Tibial nerve (tissue), 4 donors: ENCODE results near the gene CLEC17A. TPM values are rescaled to one million over a fixed set of nuclear protein-coding genes. Genes with fewer than 3 reads are reported as not detected.

Experiments
- DNase-seq, 2 donors: peaks; one replicate each; pipeline ENCODE4 v3.0.0-alpha.2; 2019; ENCODE audit warnings: low spot score in 2 of 2
- H3K27ac ChIP-seq, 4 donors: fragments of 200-600 bp; sonication (generic) in 3 of 4; one replicate each; pipeline ENCODE4 v1.5.1; 2017 to 2019; ENCODE audit warnings: mild to moderate bottlenecking in 1 of 4
- H3K27me3 ChIP-seq, 2 donors: fragments of 200-600 bp; sonication (generic) in 1 of 2; one replicate each; pipeline versions ENCODE4 v1.5.1 to v1.6.0; 2017 to 2019
- H3K36me3 ChIP-seq, 3 donors: fragments of 200-600 bp; sonication (generic); one replicate each; pipeline ENCODE4 v1.5.1; 2018 to 2019
- H3K4me1 ChIP-seq, 4 donors: fragments of 200-600 bp; sonication (generic) in 3 of 4; one replicate each; pipeline ENCODE4 v1.5.1; 2017 to 2019
- H3K4me3 ChIP-seq, 4 donors: fragments of 200-600 bp; sonication (generic) in 3 of 4; one replicate each; pipeline ENCODE4 v1.5.1; 2017 to 2019; ENCODE audit warnings: mild to moderate bottlenecking in 1 of 4, moderate library complexity in 1 of 4
- H3K9me3 ChIP-seq, 4 donors: fragments of 200-600 bp; sonication (generic) in 3 of 4; one replicate each; pipeline ENCODE4 v1.5.1; 2017 to 2019
- CTCF ChIP-seq, 5 experiments: fragments of 200-600 bp in 3 of 5; fragments of 450-650 bp in 2 of 5; sonication (generic) in 3 of 5; IDR thresholded peaks; one replicate each; pipeline ENCODE4 v1.5.1; 2016 to 2019; ENCODE audit warnings: antibody characterized with exemption in 5 of 5, mild to moderate bottlenecking in 3 of 5, moderate library complexity in 2 of 5
- EP300 ChIP-seq, 2 donors: sonication (generic); formaldehyde crosslinking; IDR thresholded peaks; one replicate each; pipeline ENCODE4 v1.6.1; 2017; ENCODE audit warnings: antibody characterized with exemption in 2 of 2, mild to moderate bottlenecking in 1 of 2
- POLR2A ChIP-seq, 2 donors: fragments of 450-650 bp; IDR thresholded peaks; one replicate each; pipeline ENCODE4 v1.6.1; 2017; ENCODE audit warnings: antibody characterized with exemption in 2 of 2, mild to moderate bottlenecking in 2 of 2, moderate library complexity in 2 of 2
- WGBS, 2 donors: methylation state at CpG; one replicate each; pipeline ENCODE4 v1.1.5; 2018; 5-methylcytosine and 5-hydroxymethylcytosine counted together
- total RNA-seq, 4 donors: library from RNA; depleted of rRNA; stranded (reverse); fragments of >200 nt; gene quantifications; one replicate each; pipeline ENCODE4 v1.1.0, GENCODE V29; 2016

The CLEC17A gene
- total RNA-seq, 4 donors from 2014 or later: 0.60 TPM; not detected in 3

- Histone ChIP-seq H3K27ac (no peak overlapping the region), H3K27me3 (no peaks in the 10 kb centered on the region), H3K4me1 (no peaks in the 10 kb centered on the region), H3K9me3 (peaks cover 0 to 18% (median 0%) of the 10 kb centered on the region in 4 donors), H3K36me3 (no peaks in the 10 kb centered on the region), H3K4me3 (no peak overlapping the region)
- no peak for DNase-seq
- WGBS, 2 donors: 9 to 26% methylated on average over 1 of the region's 1 CpG
- TF ChIP-seq CTCF (IDR thresholded peaks at IDR 0.05) (no peak), POLR2A (IDR thresholded peaks at IDR 0.05) (no peak), EP300 (IDR thresholded peaks at IDR 0.05) (no peak)
These were observed 49.4 kb downstream of the CLEC17A start for GRCh38 chr19:14632286-14632685.

GRCh38 chr19:14639536-14640277, 56.8 kb downstream of the CLEC17A start:
- TF ChIP-seq EP300 (IDR thresholded peaks at IDR 0.05): no peak
- TF ChIP-seq CTCF (IDR thresholded peaks at IDR 0.05): no peak
- TF ChIP-seq POLR2A (IDR thresholded peaks at IDR 0.05): no peak
- WGBS, 2 donors: 38 to 41% methylated on average over 4 of the region's 4 CpGs

GRCh38 chr19:14648506-14648905, 65.6 kb downstream of the CLEC17A start:
- no peaks in the 10 kb centered on the region for H3K9me3 ChIP-seq
- H3K4me3 ChIP-seq: no peak overlapping the region
- no peaks in the 10 kb centered on the region for H3K4me1 ChIP-seq
- H3K27ac ChIP-seq: no peak overlapping the region
- DNase-seq: no peak
- no peaks in the 10 kb centered on the region for H3K36me3 ChIP-seq
- H3K27me3 ChIP-seq: no peaks in the 10 kb centered on the region
- TF ChIP-seq CTCF (IDR thresholded peaks at IDR 0.05): no peak
- no peak for TF ChIP-seq EP300 (IDR thresholded peaks at IDR 0.05)
- no peak for TF ChIP-seq POLR2A (IDR thresholded peaks at IDR 0.05)
- WGBS, 2 donors: 87 to 91% methylated on average over 2 of the region's 2 CpGs

More at GRCh38 chr19:14639536-14640277, 56.8 kb downstream of the CLEC17A start:
- DNase-seq: no peak
- Histone ChIP-seq H3K9me3 (peaks cover 0 to 28% (median 0%) of the 10 kb centered on the region in 4 donors), H3K27ac (no peak overlapping the region), H3K27me3 (no peaks in the 10 kb centered on the region), H3K4me3 (no peak overlapping the region), H3K4me1 (no peaks in the 10 kb centered on the region), H3K36me3 (no peaks in the 10 kb centered on the region)

- Histone ChIP-seq H3K9me3 (no peaks in the 10 kb centered on the region), H3K4me1 (no peaks in the 10 kb centered on the region), H3K36me3 (no peaks in the 10 kb centered on the region), H3K27ac (no peak overlapping the region), H3K4me3 (no peak overlapping the region), H3K27me3 (no peaks in the 10 kb centered on the region)
- no peak for DNase-seq
- TF ChIP-seq EP300 (IDR thresholded peaks at IDR 0.05) (no peak), POLR2A (IDR thresholded peaks at IDR 0.05) (no peak), CTCF (IDR thresholded peaks at IDR 0.05) (no peak)
- WGBS, 2 donors: 68 to 69% methylated on average over 4 of the region's 4 CpGs
These were observed 66.1 kb downstream of the CLEC17A start for GRCh38 chr19:14649020-14649419.

GRCh38 chr19:14650161-14650560, 67.3 kb downstream of the CLEC17A start:
- WGBS, 2 donors: 75 to 79% methylated on average over 2 of the region's 2 CpGs
- Histone ChIP-seq H3K4me1 (no peaks in the 10 kb centered on the region), H3K27ac (no peak overlapping the region), H3K4me3 (no peak overlapping the region), H3K36me3 (no peaks in the 10 kb centered on the region), H3K27me3 (no peaks in the 10 kb centered on the region), H3K9me3 (no peaks in the 10 kb centered on the region)
- TF ChIP-seq POLR2A (IDR thresholded peaks at IDR 0.05): no peak
- no peak for TF ChIP-seq CTCF (IDR thresholded peaks at IDR 0.05)
- no peak for TF ChIP-seq EP300 (IDR thresholded peaks at IDR 0.05)
- DNase-seq: no peak
